Uterus (tissue), 2 donors: ENCODE results near the gene KCNJ3.

Source experiments
- POLR2A ChIP-seq, 2 donors: fragments of 450-650 bp; IDR thresholded peaks; one replicate each; pipeline ENCODE4 v1.6.1; 2016; ENCODE audit warnings: antibody characterized with exemption in 2 of 2, mild to moderate bottlenecking in 1 of 2, moderate library complexity in 1 of 2
- TF ChIP-seq, protein P1 (sequence below), 4 experiments: fragments of 200-600 bp in 2 of 4; fragments of 450-650 bp in 2 of 4; sonication (generic) in 2 of 4; IDR thresholded peaks; one replicate each; pipeline ENCODE4 v1.5.1; 2016 to 2019; ENCODE audit warnings: antibody characterized with exemption in 4 of 4, mild to moderate bottlenecking in 2 of 4, moderate library complexity in 1 of 4

DNA sequence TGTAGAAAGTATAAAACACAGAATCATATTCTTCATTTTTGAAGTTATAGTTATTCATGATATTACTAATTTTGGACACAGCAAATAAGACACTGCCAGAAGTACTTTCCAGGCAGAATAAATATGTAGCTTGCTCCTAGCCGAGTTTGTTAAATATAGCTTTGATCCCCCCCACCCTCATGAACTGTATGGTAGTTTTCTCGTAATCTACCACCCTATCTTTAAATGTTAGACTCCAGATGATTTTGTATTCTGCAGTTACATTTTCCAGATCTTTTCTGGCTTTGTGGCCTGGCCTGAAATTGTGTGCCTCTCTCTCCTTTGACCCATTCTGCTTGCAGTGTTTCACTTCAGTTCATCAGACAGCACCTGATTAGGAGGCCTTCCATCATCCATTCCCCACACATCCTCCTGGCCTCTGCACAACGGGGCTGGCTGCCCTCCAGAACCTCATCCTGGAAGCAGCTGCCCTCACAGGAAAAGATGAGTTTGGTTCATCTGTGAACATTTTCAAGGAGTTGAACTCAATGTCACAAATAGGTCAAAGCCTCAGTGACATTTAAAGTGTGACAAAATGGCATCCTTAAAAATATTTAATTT lies 4.7 kb upstream of the KCNJ3 start:
- TF ChIP-seq, protein P1, sequence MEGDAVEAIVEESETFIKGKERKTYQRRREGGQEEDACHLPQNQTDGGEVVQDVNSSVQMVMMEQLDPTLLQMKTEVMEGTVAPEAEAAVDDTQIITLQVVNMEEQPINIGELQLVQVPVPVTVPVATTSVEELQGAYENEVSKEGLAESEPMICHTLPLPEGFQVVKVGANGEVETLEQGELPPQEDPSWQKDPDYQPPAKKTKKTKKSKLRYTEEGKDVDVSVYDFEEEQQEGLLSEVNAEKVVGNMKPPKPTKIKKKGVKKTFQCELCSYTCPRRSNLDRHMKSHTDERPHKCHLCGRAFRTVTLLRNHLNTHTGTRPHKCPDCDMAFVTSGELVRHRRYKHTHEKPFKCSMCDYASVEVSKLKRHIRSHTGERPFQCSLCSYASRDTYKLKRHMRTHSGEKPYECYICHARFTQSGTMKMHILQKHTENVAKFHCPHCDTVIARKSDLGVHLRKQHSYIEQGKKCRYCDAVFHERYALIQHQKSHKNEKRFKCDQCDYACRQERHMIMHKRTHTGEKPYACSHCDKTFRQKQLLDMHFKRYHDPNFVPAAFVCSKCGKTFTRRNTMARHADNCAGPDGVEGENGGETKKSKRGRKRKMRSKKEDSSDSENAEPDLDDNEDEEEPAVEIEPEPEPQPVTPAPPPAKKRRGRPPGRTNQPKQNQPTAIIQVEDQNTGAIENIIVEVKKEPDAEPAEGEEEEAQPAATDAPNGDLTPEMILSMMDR (IDR thresholded peaks at IDR 0.05) = no peak
- no peak for TF ChIP-seq POLR2A (IDR thresholded peaks at IDR 0.05)
